Measurements from ENCODE around the gene ZNF117.
"Not testable (repeated sequence)": the region's sequence is repeated elsewhere in the genome, so short reads cannot be mapped to it uniquely, and the experiment has no call there.

ZNF117 gene

GRCh38 chr7:64950673-64951072, 40.2 kb downstream of the ZNF117 start:
- not testable (repeated sequence) for DNase-seq, H3K4me3 Mint-ChIP-seq, H3K4me1 Mint-ChIP-seq, H3K27ac Mint-ChIP-seq, ATAC-seq, H3K9me3 Mint-ChIP-seq
- peaks cover 51% of the 10 kb centered on the region for H3K27me3 Mint-ChIP-seq

- ATAC-seq, H3K4me3 Mint-ChIP-seq, H3K27ac Mint-ChIP-seq, H3K9me3 Mint-ChIP-seq, H3K4me1 Mint-ChIP-seq, DNase-seq: not testable (repeated sequence)
- H3K27me3 Mint-ChIP-seq = peaks cover 65% of the 10 kb centered on the region
Measured at GRCh38 chr7:64948774-64949173, 42.1 kb downstream of the ZNF117 start.

- no peak overlapping the region for H3K27ac Mint-ChIP-seq
- no peaks in the 10 kb centered on the region for H3K4me1 Mint-ChIP-seq
- peak overlapping the region; percentile 32 to 42 for H3K4me3 Mint-ChIP-seq
- peak; percentile 45 for ATAC-seq
- no peak for DNase-seq
- no peaks in the 10 kb centered on the region for H3K9me3 Mint-ChIP-seq
- H3K27me3 Mint-ChIP-seq = peaks cover 65% of the 10 kb centered on the region
Measured at GRCh38 chr7:64947252-64948000, 43.4 kb downstream of the ZNF117 start.

- Mint-ChIP-seq H3K9me3 (no peaks in the 10 kb centered on the region), H3K4me1 (no peaks in the 10 kb centered on the region), H3K27me3 (peaks cover 65% of the 10 kb centered on the region), H3K27ac (peak overlapping the region in 1 of 2 donors; percentile 40), H3K4me3 (peak overlapping the region in 1 of 2 donors; percentile 5)
- DNase-seq = peak in 1 of 2 donors; percentile 34
- ATAC-seq = peak; percentile 83
Measured at GRCh38 chr7:64946772-64947171, 44.1 kb downstream of the ZNF117 start.

- Mint-ChIP-seq H3K4me3 (no peak overlapping the region), H3K27me3 (peaks cover 60% of the 10 kb centered on the region), H3K4me1 (no peaks in the 10 kb centered on the region)
Measured at GRCh38 chr7:64945503-64946175, 45.2 kb downstream of the ZNF117 start.

GRCh38 chr7:64944667-64945502, 46.0 kb downstream of the ZNF117 start:
- ATAC-seq, H3K4me1 Mint-ChIP-seq, DNase-seq, H3K27ac Mint-ChIP-seq, H3K4me3 Mint-ChIP-seq, H3K9me3 Mint-ChIP-seq: not testable (repeated sequence)
- H3K27me3 Mint-ChIP-seq = peaks cover 52% of the 10 kb centered on the region

More at GRCh38 chr7:64945503-64946175, 45.2 kb downstream of the ZNF117 start:
- no peaks in the 10 kb centered on the region for H3K9me3 Mint-ChIP-seq
- ATAC-seq (no peak), DNase-seq (no peak)
- H3K27ac Mint-ChIP-seq = no peak overlapping the region

GRCh38 chr7:64940021-64940420, 50.8 kb downstream of the ZNF117 start:
- not testable (repeated sequence) for H3K27ac Mint-ChIP-seq, H3K9me3 Mint-ChIP-seq, ATAC-seq, H3K4me1 Mint-ChIP-seq, DNase-seq, H3K4me3 Mint-ChIP-seq, H3K27me3 Mint-ChIP-seq

GRCh38 chr7:64938540-64938939, 52.3 kb downstream of the ZNF117 start:
- no peaks in the 10 kb centered on the region for H3K4me1 Mint-ChIP-seq
- H3K4me3 Mint-ChIP-seq = no peak overlapping the region
- H3K27me3 Mint-ChIP-seq = no peaks in the 10 kb centered on the region
- DNase-seq (no peak), ATAC-seq (no peak)
- H3K27ac Mint-ChIP-seq = no peak overlapping the region
- H3K9me3 Mint-ChIP-seq = peaks cover 0 to 7% of the 10 kb centered on the region in 2 donors

GRCh38 chr7:64934478-64934877, 56.4 kb downstream of the ZNF117 start:
- peaks cover 0 to 7% of the 10 kb centered on the region in 2 donors for H3K9me3 Mint-ChIP-seq
- ATAC-seq (no peak), DNase-seq (no peak)
- H3K27me3 Mint-ChIP-seq = no peaks in the 10 kb centered on the region
- no peak overlapping the region for H3K27ac Mint-ChIP-seq
- H3K4me3 Mint-ChIP-seq = no peak overlapping the region
- no peaks in the 10 kb centered on the region for H3K4me1 Mint-ChIP-seq

- not testable (repeated sequence) for H3K27me3 Mint-ChIP-seq, ATAC-seq, H3K4me1 Mint-ChIP-seq, DNase-seq, H3K27ac Mint-ChIP-seq, H3K4me3 Mint-ChIP-seq
- peaks cover 30 to 33% of the 10 kb centered on the region in 2 donors for H3K9me3 Mint-ChIP-seq
Measured at GRCh38 chr7:64928252-64929187, 62.3 kb downstream of the ZNF117 start.

Data from stimulated activated naive CD8-positive, alpha-beta T cell treated with anti-CD3 and anti-CD28 coated beads, Interleukin-15, amount 100 ng/mL, for 72 hours (primary cell).